ENCODE measurements around the gene NAP1L4.

DNA sequence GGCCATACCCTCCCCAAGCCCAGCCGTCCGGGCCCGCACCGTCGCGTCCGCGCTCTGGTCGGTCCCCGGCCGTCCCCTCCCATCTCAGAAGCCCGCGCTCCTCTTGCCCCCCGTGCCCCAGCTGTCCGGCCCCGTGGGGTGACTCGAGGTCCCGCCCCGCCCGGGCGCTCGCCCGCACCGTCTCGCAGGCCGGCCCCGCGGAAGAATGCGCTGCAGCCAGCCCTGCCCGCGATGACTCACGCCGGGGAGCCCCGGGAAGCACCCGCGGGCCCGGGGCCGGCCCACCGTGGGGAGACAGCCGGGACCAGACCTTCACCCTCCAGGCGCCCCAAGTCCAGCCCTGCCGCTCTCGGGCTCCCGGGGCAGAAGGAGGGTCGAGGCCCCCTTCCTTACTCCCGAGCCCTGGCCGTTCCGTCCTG is 62.6 kb downstream of the NAP1L4 start:
- TF ChIP-seq EZH2 (IDR thresholded peaks at IDR 0.05; ENCODE audit: insufficient read depth, poor library complexity, severe bottlenecking), result no peak
- TF ChIP-seq EZH2phosphoT487 (IDR thresholded peaks at IDR 0.05; ENCODE audit: insufficient read depth, low read depth), result no peak
